A673 (cell line): ENCODE measurements around the gene SUSD1. TPM values are rescaled to one million over a fixed set of nuclear protein-coding genes. Genes with fewer than 3 reads are reported as not detected.

Experiments
- BruUV-seq: library from RNA; stranded (reverse); fragments of 400-500 nt; replicated peaks from 2 replicates; lab custom pipeline; 2021; lab: Mats Ljungman, UMichigan
- CTCF ChIA-PET: fragments of 300-600 bp; sonication (Branson Sonifier 250); formaldehyde crosslinking; loops from one replicate; lab custom pipeline; 2022; ENCODE audit warnings: antibody characterized with exemption; lab: Charles Lee
- POLR2A ChIA-PET: fragments of 300-600 bp; sonication (Branson Sonifier 250); formaldehyde crosslinking; loops from one replicate; lab custom pipeline; 2022; ENCODE audit warnings: antibody characterized with exemption; ENCODE audit not compliant: low non-redundant PET; lab: Charles Lee
- DNase-seq: peaks from one replicate; pipeline ENCODE4 v3.0.0-alpha.2; 2015; ENCODE audit warnings: low spot score
- H3K27ac ChIP-seq: fragments of 200-600 bp; sonication (generic); 2 replicates; pipeline ENCODE4 v1.5.1; 2016; ENCODE audit warnings: mixed run types, low read depth, mild to moderate bottlenecking, mixed read lengths, antibody characterized with exemption, low read length; ENCODE audit not compliant: poor library complexity, severe bottlenecking
- H3K27me3 ChIP-seq: fragments of 200-600 bp; sonication (generic); replicated peaks from 2 replicates; pipeline ENCODE4 v1.6.1; 2017; ENCODE audit warnings: mixed run types, low read depth, mild to moderate bottlenecking, mixed read lengths, antibody characterized with exemption, low read length; ENCODE audit not compliant: insufficient read depth, poor library complexity
- H3K36me3 ChIP-seq: fragments of 200-600 bp; sonication (generic); 2 replicates; pipeline ENCODE4 v1.6.1; 2016; ENCODE audit warnings: mixed run types, mild to moderate bottlenecking, mixed read lengths, antibody characterized with exemption, low read length; ENCODE audit not compliant: insufficient read depth, poor library complexity, severe bottlenecking
- H3K4me1 ChIP-seq: fragments of 200-600 bp; sonication (generic); 2 replicates; pipeline ENCODE4 v1.6.1; 2017; ENCODE audit warnings: mixed run types, mild to moderate bottlenecking, mixed read lengths, antibody characterized with exemption, low read length; ENCODE audit not compliant: insufficient read depth, poor library complexity, severe bottlenecking
- H3K4me3 ChIP-seq: fragments of 200-600 bp; sonication (generic); 2 replicates; pipeline ENCODE4 v1.5.1; 2016; ENCODE audit warnings: low read depth, mixed run types, mild to moderate bottlenecking, mixed read lengths, low read length; ENCODE audit not compliant: poor library complexity, severe bottlenecking
- H3K9me3 ChIP-seq: fragments of 200-600 bp; sonication (generic); 2 replicates; pipeline ENCODE4 v1.6.1; 2016; ENCODE audit warnings: mixed run types, low read depth, mild to moderate bottlenecking, mixed read lengths, antibody characterized with exemption, low read length; ENCODE audit not compliant: poor library complexity, severe bottlenecking
- CTCF ChIP-seq: fragments of 300-800, 200-600 bp; sonication (generic); conservative IDR thresholded peaks from 2 replicates; pipeline ENCODE4 v1.5.1; 2017; ENCODE audit warnings: low read depth, mild to moderate bottlenecking, antibody characterized with exemption, low read length, moderate library complexity, mixed read lengths
- EZH2 ChIP-seq: fragments of 200-600 bp; sonication (generic); IDR thresholded peaks from 2 replicates; pipeline ENCODE4 v1.6.1; 2017; ENCODE audit warnings: borderline replicate concordance, low read depth, mild to moderate bottlenecking, mixed read lengths, antibody characterized with exemption, low read length; ENCODE audit not compliant: poor library complexity, severe bottlenecking
- intact Hi-C: fragments of 100-400 bp; cut with micrococcal nuclease; formaldehyde crosslinking; loops from one replicate; pipeline ENCODE4 v1.10.0; 2022; ENCODE audit not compliant: unreplicated experiment
- total RNA-seq: library from RNA; stranded (reverse); gene quantifications from 2 replicates; pipeline ENCODE4 v1.2.3, GENCODE V29; 2021

SUSD1 gene
- total RNA-seq, 1 experiment from 2014 or later, result 14.9 TPM

GRCh38 chr9:112157961-112158360 is 17.1 kb downstream of the SUSD1 start:
- no peaks in the 10 kb centered on the region for H3K36me3 ChIP-seq
- H3K4me3 ChIP-seq, result no peak overlapping the region
- no TSS peak for BruUV-seq
- H3K4me1 ChIP-seq, result no peaks in the 10 kb centered on the region
- CTCF ChIA-PET, result no interaction called here
- no peaks in the 10 kb centered on the region for H3K27me3 ChIP-seq
- no peak for TF ChIP-seq CTCF
- TF ChIP-seq EZH2, result no peak
- H3K9me3 ChIP-seq, result no peaks in the 10 kb centered on the region
- intact Hi-C loops, result no loop called here
- H3K27ac ChIP-seq, result no peak overlapping the region
- POLR2A ChIA-PET, result no interaction called here
- no peak for DNase-seq

GRCh38 chr9:112157087-112157486 is 18.0 kb downstream of the SUSD1 start:
- intact Hi-C loops, result no loop called here
- Histone ChIP-seq H3K4me1 (no peaks in the 10 kb centered on the region), H3K27me3 (no peaks in the 10 kb centered on the region), H3K4me3 (no peak overlapping the region), H3K27ac (no peak overlapping the region), H3K36me3 (no peaks in the 10 kb centered on the region), H3K9me3 (no peaks in the 10 kb centered on the region)
- CTCF ChIA-PET, result no interaction called here
- POLR2A ChIA-PET, result no interaction called here
- no TSS peak for BruUV-seq
- TF ChIP-seq CTCF (no peak), EZH2 (no peak)
- no peak for DNase-seq

GRCh38 chr9:112149211-112149610 is 25.9 kb downstream of the SUSD1 start:
- TF ChIP-seq CTCF (no peak), EZH2 (no peak)
- ChIA-PET POLR2A (no interaction called here), CTCF (no interaction called here)
- Histone ChIP-seq H3K36me3 (no peaks in the 10 kb centered on the region), H3K4me3 (no peak overlapping the region), H3K27ac (no peak overlapping the region), H3K9me3 (no peaks in the 10 kb centered on the region), H3K4me1 (no peaks in the 10 kb centered on the region), H3K27me3 (no peaks in the 10 kb centered on the region)
- intact Hi-C loops, result no loop called here
- no TSS peak for BruUV-seq
- DNase-seq, result no peak
